Esophagus (tissue), 2 donors: ENCODE measurements around the gene CYP2D6. TPM values are rescaled to one million over a fixed set of nuclear protein-coding genes. Genes with fewer than 3 reads are reported as not detected.
A peak's percentile ranks its signal among the peaks of the same experiment; 100 is the strongest.

Experiments used
- H3K27ac ChIP-seq, 2 donors: one replicate each; pipeline ENCODE4 v1.5.1; 2013; ENCODE audit warnings: low read depth in 2 of 2, mild to moderate bottlenecking in 2 of 2, inconsistent platforms in 1 of 2, low read length in 1 of 2, moderate library complexity in 1 of 2
- H3K27me3 ChIP-seq, 2 donors: one replicate each; pipeline ENCODE4 v1.6.1; 2013; ENCODE audit warnings: low read length in 2 of 2, control low read depth in 1 of 2, mild to moderate bottlenecking in 1 of 2; ENCODE audit not compliant: insufficient read depth in 2 of 2, control insufficient read depth in 1 of 2
- H3K36me3 ChIP-seq, 2 donors: one replicate each; pipeline ENCODE4 v1.6.1; 2013; ENCODE audit warnings: low read length in 1 of 2; ENCODE audit not compliant: control insufficient read depth in 2 of 2, insufficient read depth in 2 of 2
- H3K4me1 ChIP-seq, 2 donors: one replicate each; pipeline ENCODE4 v1.6.1; 2013; ENCODE audit warnings: low read length in 1 of 2; ENCODE audit not compliant: control insufficient read depth in 2 of 2, insufficient read depth in 2 of 2
- H3K4me3 ChIP-seq, 2 donors: one replicate each; pipeline ENCODE4 v1.5.1; 2013; ENCODE audit warnings: low read length in 2 of 2, mild to moderate bottlenecking in 2 of 2, low read depth in 1 of 2, moderate library complexity in 1 of 2
- H3K9me3 ChIP-seq, 2 donors: one replicate each; pipeline ENCODE4 v1.6.1; 2013; ENCODE audit warnings: mild to moderate bottlenecking in 2 of 2, low read depth in 1 of 2, low read length in 1 of 2, moderate library complexity in 1 of 2; ENCODE audit not compliant: control insufficient read depth in 2 of 2, insufficient read depth in 1 of 2
- WGBS, 2 donors: extraction: QIAGEN DNeasy Blood & Tissue Kit; methylation state at CpG; one replicate each; pipeline ENCODE4 v1.1.7; 2013; 5-methylcytosine and 5-hydroxymethylcytosine counted together
- polyA plus RNA-seq, 2 donors: library from polyadenylated mRNA; stranded (reverse); fragments of 200-250 nt; gene quantifications; one replicate each; pipeline ENCODE4 v1.2.3, GENCODE V29; 2013
- donor health status: healthy with polysubstance abuse.
- donor health status: Bipolar disorder and iron deficiency.

Gene CYP2D6
- polyA plus RNA-seq, 2 donors, result 1.2 to 6.3 TPM

- H3K4me3 ChIP-seq, result no peak overlapping the region
- 81 to 84% methylated on average over 8 of the region's 8 CpGs for WGBS, 2 donors
- H3K27ac ChIP-seq, result no peak overlapping the region
- peaks cover 5 to 9% of the 10 kb centered on the region in 2 donors for H3K4me1 ChIP-seq
- no peaks in the 10 kb centered on the region for H3K9me3 ChIP-seq
- H3K36me3 ChIP-seq, result peaks cover 3 to 25% of the 10 kb centered on the region in 2 donors
- no peaks in the 10 kb centered on the region for H3K27me3 ChIP-seq
Observed at GRCh38 chr22:42171946-42172719, 41.5 kb upstream of the CYP2D6 start.

- WGBS, 2 donors, result 73 to 74% methylated on average over 5 of the region's 5 CpGs
- Histone ChIP-seq H3K27me3 (no peaks in the 10 kb centered on the region), H3K27ac (no peak overlapping the region), H3K4me1 (peaks cover 5 to 9% of the 10 kb centered on the region in 2 donors), H3K9me3 (no peaks in the 10 kb centered on the region), H3K4me3 (no peak overlapping the region), H3K36me3 (peaks cover 3 to 29% of the 10 kb centered on the region in 2 donors)
Observed at GRCh38 chr22:42171417-42171816, 40.8 kb upstream of the CYP2D6 start.

- H3K4me3 ChIP-seq, result no peak overlapping the region
- H3K4me1 ChIP-seq, result peaks cover 5 to 7% of the 10 kb centered on the region in 2 donors
- H3K27me3 ChIP-seq, result no peaks in the 10 kb centered on the region
- 45 to 54% methylated on average over 5 of the region's 5 CpGs for WGBS, 2 donors
- H3K9me3 ChIP-seq, result no peaks in the 10 kb centered on the region
- H3K27ac ChIP-seq, result no peak overlapping the region
- H3K36me3 ChIP-seq, result peaks cover 3 to 28% of the 10 kb centered on the region in 2 donors
Observed at GRCh38 chr22:42170946-42171345, 40.3 kb upstream of the CYP2D6 start.

DNA sequence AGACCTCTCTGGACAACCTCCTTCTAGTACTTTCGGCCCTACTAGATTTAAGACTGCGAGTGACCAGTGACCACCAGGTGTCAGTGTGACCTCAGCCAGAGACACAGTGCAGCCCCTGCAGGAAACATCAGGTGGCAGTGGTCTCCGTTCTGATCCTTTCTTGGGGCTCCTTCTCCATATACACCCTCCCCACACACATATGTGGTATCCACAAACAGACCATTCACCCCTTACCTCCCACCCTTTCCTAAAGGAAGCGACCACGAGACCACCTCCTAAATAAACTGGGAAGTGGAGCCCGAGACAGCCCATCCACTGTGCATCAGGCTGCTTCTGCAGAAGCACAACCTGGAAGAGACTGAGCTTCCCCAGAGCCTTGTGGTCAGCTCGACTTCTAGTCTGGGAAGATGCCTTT, 38.5 kb upstream of the CYP2D6 start:
- Histone ChIP-seq H3K36me3 (peaks cover 3 to 32% of the 10 kb centered on the region in 2 donors), H3K27me3 (no peaks in the 10 kb centered on the region), H3K4me3 (no peak overlapping the region), H3K27ac (no peak overlapping the region), H3K9me3 (no peaks in the 10 kb centered on the region), H3K4me1 (peaks cover 5% of the 10 kb centered on the region in 2 donors)
- WGBS, 2 donors, result 64 to 68% methylated on average over 7 of the region's 7 CpGs

GRCh38 chr22:42168476-42168875, 37.9 kb upstream of the CYP2D6 start:
- Histone ChIP-seq H3K4me1 (peaks cover 0 to 4% of the 10 kb centered on the region in 2 donors), H3K27ac (no peak overlapping the region), H3K36me3 (peaks cover 3 to 34% of the 10 kb centered on the region in 2 donors), H3K4me3 (no peak overlapping the region), H3K9me3 (no peaks in the 10 kb centered on the region), H3K27me3 (no peaks in the 10 kb centered on the region)
- 93 to 94% methylated on average over 15 of the region's 15 CpGs for WGBS, 2 donors

GRCh38 chr22:42167066-42167465, 36.5 kb upstream of the CYP2D6 start:
- Histone ChIP-seq H3K36me3 (peaks cover 3 to 31% of the 10 kb centered on the region in 2 donors), H3K4me1 (peaks cover 0 to 8% of the 10 kb centered on the region in 2 donors)
- 93 to 94% methylated on average over 10 of the region's 10 CpGs for WGBS, 2 donors

GRCh38 chr22:42164901-42165300, 34.3 kb upstream of the CYP2D6 start:
- H3K9me3 ChIP-seq, result no peaks in the 10 kb centered on the region
- no peak overlapping the region for H3K4me3 ChIP-seq
- peaks cover 0 to 15% of the 10 kb centered on the region in 2 donors for H3K4me1 ChIP-seq
- 90 to 95% methylated on average over 5 of the region's 5 CpGs for WGBS, 2 donors
- no peak overlapping the region for H3K27ac ChIP-seq
- peaks cover 3 to 36% of the 10 kb centered on the region in 2 donors for H3K36me3 ChIP-seq
- H3K27me3 ChIP-seq, result no peaks in the 10 kb centered on the region

More at GRCh38 chr22:42167066-42167465, 36.5 kb upstream of the CYP2D6 start:
- Histone ChIP-seq H3K27ac (no peak overlapping the region), H3K27me3 (no peaks in the 10 kb centered on the region), H3K4me3 (no peak overlapping the region), H3K9me3 (no peaks in the 10 kb centered on the region)

DNA sequence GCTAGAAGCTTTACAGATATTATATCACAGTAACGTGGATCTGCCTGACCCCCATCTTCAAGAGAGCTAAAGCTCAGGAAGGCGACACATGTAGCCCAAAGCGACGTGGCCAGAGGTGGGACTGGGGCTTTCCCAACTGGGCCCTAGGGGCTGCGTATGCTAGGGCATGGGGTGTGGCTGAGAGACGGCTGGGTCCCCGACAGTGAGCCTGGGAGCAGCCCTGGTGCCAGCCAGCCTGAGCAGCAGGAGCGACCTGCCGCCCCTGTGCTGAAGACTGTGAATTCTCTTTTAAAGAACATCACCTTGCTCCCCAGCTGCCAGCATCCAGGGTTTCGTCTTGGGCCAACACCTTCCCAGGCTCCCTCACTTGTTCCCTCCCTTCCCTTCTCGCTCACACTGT, 32.9 kb upstream of the CYP2D6 start:
- peaks cover 2 to 28% of the 10 kb centered on the region in 2 donors for H3K36me3 ChIP-seq
- no peaks in the 10 kb centered on the region for H3K27me3 ChIP-seq
- H3K4me3 ChIP-seq, result no peak overlapping the region
- H3K27ac ChIP-seq, result peak overlapping the region; percentile 85 to 88
- H3K9me3 ChIP-seq, result no peaks in the 10 kb centered on the region
- H3K4me1 ChIP-seq, result peaks cover 0 to 15% of the 10 kb centered on the region in 2 donors
- WGBS, 2 donors, result 68 to 78% methylated on average over 11 of the region's 11 CpGs

DNA sequence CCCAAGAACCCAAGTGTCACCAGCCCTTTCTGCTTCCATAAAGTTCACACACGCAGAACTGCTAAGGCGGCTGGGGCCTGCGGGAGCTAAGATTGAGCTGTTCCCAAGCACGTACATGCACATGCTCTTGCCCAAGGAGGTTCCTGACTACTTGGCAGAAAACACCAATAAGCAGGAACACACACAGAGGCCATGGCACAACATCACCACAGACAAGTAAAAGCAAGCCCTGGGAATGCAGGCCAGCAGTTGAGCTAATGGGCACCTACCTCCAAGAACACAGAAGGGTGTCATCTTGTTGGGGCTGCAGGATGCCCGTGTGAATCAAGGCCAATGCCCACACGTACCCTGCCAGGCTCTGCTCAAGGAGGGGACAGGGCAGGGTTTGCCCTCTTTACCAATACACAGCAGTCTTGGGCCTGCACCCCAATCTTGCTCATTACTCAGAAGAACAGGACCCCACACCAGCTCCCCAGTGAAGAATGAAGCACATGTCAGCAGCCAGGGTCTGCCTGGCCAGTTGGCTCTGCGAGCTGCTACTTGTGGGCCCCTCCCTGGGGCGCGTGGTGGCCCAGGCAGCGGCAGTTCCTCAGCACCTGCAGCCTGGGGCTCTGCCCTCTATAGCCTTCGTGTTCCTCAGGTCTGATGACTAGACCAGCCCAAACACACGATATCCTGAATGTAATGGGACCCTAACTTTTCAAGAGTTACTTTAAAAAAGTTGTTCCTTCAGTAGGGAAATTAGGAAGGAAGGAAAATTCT, 32.3 kb upstream of the CYP2D6 start:
- Histone ChIP-seq H3K9me3 (no peaks in the 10 kb centered on the region), H3K27me3 (no peaks in the 10 kb centered on the region), H3K36me3 (peaks cover 0 to 24% of the 10 kb centered on the region in 2 donors), H3K4me3 (no peak overlapping the region), H3K27ac (peak overlapping the region; percentile 85 to 95), H3K4me1 (peaks cover 0 to 15% of the 10 kb centered on the region in 2 donors)
- 55 to 84% methylated on average over 12 of the region's 12 CpGs for WGBS, 2 donors
